GM19328 (cell line): ENCODE measurements around the gene CCP110.
A peak's percentile ranks its signal among the peaks of the same experiment; 100 is the strongest.

Experiments
- ATAC-seq: cut with Tn5 transposase; IDR thresholded peaks from one replicate; pipeline ENCODE4 v1.9.1; 2021; ENCODE audit warnings: mild to moderate bottlenecking, moderate library complexity; ENCODE audit not compliant: unreplicated experiment

CCP110 gene, protein sequence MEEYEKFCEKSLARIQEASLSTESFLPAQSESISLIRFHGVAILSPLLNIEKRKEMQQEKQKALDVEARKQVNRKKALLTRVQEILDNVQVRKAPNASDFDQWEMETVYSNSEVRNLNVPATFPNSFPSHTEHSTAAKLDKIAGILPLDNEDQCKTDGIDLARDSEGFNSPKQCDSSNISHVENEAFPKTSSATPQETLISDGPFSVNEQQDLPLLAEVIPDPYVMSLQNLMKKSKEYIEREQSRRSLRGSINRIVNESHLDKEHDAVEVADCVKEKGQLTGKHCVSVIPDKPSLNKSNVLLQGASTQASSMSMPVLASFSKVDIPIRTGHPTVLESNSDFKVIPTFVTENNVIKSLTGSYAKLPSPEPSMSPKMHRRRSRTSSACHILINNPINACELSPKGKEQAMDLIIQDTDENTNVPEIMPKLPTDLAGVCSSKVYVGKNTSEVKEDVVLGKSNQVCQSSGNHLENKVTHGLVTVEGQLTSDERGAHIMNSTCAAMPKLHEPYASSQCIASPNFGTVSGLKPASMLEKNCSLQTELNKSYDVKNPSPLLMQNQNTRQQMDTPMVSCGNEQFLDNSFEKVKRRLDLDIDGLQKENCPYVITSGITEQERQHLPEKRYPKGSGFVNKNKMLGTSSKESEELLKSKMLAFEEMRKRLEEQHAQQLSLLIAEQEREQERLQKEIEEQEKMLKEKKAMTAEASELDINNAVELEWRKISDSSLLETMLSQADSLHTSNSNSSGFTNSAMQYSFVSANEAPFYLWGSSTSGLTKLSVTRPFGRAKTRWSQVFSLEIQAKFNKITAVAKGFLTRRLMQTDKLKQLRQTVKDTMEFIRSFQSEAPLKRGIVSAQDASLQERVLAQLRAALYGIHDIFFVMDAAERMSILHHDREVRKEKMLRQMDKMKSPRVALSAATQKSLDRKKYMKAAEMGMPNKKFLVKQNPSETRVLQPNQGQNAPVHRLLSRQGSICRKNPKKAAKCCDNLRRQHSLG

DNA sequence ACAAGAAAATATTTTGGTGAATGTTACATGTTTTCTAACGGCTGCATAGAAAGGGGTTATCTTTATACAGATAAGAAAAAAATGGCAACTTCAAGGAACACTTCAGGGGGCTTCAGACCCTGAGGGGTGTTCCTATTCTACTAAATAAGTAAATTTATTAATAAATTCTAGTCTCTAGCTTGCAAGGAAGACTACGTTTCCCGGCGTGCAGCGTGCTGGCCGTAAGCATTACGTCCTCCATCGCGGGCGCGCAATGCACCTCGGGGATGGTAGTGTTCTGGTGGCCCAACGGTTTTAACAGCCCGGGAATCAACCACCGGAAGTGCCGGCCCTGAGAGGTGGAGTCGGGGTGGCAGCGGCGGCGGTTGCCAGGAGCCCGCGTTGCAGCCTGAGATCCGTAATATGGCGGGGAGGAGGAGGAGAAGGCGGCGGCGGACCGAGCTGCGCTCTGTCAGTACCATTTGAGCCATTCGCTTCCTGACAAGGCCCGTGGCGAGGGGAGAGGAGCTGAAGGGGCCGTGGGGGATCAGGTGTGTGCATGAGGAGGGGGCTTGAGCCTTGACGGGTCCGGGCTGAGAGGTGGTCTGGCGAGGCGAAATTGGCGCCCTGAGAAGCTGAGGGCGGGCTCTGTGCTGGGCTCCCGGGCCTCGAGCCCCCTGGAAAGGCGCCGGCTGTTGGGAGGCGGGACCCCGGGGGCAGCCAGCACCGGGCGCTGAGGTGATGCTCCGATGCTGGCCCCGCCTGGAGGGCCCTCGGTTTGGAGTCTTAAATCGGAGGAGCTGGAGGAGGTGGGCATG is at the start of gene CCP110:
CCP110 (plus strand) TSS at position 384 of the 797 bp plus-strand sequence. CDS start 3,940 bp downstream, outside the sequence.
- peak; percentile 66 for ATAC-seq

DNA sequence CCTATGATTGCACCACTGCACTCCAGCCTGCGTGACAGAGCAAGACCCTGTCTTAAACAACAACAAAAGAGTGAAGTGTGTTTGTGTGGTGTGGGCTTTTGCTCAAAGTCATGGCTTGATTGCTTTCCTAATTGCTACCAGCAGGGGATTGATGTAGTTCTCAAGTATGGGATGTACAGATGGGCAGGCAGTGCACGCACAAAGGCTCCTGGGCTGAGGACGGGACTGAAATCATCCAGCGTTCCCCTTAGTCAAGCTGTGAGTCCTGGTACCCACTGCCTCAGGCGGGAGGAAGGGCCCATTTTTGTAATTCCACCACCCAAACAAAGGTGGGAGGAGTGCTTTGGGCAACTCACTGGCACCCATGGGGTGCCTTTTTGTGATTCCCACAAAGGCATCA is 49.1 kb upstream of the CCP110 start:
- ATAC-seq: no peak

GRCh38 chr16:19478505-19478904 is 45.2 kb upstream of the CCP110 start:
- no peak for ATAC-seq

- ATAC-seq: no peak
Measured at GRCh38 chr16:19479302-19479721, 44.4 kb upstream of the CCP110 start.

- no peak for ATAC-seq
Measured at GRCh38 chr16:19481296-19481695, 42.4 kb upstream of the CCP110 start.

DNA sequence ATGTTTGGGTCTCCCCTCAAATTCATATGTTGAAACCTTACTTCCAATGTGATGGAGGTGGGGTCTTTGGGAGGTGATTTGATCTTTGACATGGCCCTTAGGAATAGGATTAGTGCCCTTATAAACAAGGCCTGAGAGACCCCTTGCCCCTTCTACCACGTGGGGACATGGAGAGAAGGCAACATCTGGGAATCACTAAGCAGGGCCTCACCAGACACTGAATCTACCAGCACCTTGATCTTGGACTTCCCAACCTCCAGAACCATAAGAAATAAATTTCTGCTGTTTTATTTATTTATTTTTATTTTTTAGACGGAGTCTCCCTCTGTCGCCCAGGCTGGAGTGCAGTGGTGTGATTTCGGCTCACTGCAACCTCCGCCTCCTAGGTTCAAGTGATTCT is 42.0 kb upstream of the CCP110 start:
- ATAC-seq: no peak

GRCh38 chr16:19482291-19482690 is 41.5 kb upstream of the CCP110 start:
- no peak for ATAC-seq

GRCh38 chr16:19484096-19484495 is 39.6 kb upstream of the CCP110 start:
- ATAC-seq: no peak

- no peak for ATAC-seq
Measured at GRCh38 chr16:19485611-19486010, 38.1 kb upstream of the CCP110 start.

GRCh38 chr16:19486051-19486450 is 37.7 kb upstream of the CCP110 start:
- no peak for ATAC-seq

DNA sequence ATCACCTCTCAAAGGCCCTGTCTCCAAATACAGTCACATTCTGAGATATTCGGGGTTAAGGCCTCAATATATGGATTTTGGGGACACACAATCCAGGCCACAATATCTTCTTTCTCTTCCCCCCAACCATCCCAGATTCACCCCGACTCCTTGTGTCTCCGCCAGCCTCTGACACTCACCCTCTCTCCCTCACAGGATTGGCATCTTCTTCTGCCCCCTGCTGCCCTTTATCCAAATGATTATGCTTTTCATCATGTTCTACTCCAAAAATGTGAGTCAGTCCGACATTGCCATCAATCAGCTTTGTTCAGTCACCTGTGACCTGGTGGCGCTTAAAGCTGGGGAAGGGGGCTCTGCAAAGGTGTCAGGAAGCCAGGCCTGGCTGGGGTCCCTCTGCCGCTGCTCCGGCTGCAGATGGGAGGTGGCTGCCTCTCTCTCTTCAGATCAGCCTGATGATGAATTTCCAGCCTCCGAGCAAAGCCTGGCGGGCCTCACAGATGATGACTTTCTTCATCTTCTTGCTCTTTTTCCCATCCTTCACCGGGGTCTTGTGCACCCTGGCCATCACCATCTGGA is 36.9 kb upstream of the CCP110 start:
- no peak for ATAC-seq

GRCh38 chr16:19488213-19488640 is 35.5 kb upstream of the CCP110 start:
- no peak for ATAC-seq

DNA sequence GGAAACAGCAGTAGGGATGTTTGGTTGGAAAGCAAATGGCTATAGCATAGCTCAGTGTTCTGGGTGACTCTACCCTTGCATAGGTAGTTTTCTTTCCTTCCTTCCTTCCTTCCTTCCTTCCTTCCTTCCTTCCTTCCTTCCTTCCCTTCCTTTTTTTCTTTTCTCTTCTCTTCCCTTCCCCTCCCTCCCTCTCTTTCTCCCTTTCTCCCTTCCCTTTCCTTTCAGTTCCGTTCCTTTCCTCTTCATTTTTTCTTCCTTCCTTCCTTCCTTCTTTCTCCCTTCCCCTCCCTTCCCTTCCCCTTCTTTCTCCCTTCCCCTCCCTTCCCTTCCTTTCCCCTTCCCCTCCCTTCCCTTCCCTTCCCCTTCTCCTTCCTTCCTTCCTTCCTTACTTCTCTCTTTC is 33.1 kb upstream of the CCP110 start:
- ATAC-seq: no peak

DNA sequence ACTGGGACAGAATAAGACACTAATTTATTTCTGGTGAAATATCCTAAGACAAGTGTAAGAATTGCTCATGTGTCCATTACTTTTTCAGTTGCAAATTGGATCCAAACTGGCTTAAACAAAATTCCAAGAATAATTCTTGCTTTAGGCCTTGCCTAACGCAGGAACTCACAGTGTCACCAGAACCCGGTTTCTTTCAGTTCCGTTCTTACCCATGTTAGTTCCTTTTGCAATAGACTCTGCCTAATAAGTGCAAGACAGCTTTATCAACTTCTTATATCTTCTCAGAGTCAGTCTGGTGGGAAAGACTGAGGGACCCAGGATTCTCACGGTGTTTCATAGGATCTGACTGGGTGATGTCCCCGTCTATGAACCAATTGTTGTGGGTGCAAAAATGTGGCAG is 26.6 kb upstream of the CCP110 start:
- ATAC-seq: no peak

- no peak for ATAC-seq
Measured at GRCh38 chr16:19499006-19499405, 24.7 kb upstream of the CCP110 start.

- no peak for ATAC-seq
Measured at GRCh38 chr16:19499481-19499880, 24.3 kb upstream of the CCP110 start.

- no peak for ATAC-seq
Measured at GRCh38 chr16:19502395-19503131, 21.2 kb upstream of the CCP110 start.

DNA sequence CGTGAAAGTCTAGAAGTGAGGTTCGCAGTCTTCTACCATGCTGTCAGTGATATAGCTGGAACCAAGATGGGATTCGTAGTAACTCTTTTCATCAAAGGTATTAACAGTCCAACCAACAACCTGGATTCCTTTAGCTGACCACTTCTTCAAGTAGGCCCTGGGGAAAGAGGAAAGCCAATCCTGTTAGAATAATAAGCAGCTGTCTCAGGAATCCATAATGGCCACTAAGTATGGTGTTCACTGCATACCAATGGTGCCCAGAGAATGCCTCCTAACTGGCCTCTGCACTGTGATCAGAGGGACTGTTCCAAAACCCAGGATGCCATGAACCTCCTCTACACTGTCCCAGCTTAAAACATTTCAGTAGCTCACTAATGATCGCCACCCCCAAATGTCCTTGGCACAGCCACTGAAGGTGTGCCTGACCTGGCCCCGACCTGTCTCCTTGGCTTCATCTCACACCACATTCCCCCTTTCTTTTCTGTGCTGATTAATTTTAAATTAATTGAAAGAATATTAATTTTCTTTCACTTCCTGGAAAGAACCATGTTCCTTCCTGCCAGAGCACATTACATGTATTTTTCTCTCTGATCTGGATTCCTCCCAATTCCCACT is 20.2 kb upstream of the CCP110 start:
- no peak for ATAC-seq

DNA sequence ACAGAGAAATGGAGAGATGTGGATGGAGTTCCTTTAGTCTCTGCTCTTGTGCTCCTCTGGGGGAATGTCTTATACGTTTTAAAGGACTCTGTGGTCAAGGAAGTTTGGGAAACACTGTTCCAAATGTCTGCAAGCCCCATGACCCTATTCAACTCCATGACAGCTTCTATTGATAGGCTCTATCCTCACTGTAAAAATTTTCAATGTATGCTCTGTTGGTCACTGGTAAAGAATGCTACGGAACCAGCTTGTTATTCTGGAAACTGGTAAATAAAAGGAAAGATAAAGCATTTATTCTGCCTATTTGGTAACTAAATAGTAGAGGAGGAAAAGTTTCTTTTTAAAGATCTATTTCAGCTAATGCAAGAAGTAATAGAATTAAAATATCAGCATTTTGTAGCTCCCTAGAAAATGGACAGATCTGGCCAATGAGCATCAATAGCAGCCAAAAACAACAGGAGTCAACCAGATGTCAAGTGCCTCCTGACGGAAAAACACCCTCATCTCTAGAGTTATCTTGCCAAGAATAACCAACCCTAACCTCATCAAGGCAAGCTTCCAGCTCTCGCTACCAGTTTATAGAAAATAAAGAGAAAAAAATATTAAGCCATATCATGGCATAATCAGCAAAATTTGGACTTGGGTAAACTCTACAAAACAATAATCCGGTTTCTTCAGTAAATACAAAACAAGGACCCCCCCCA is 18.0 kb upstream of the CCP110 start:
- ATAC-seq: no peak
